IPS-20b (cell line): ENCODE measurements around the gene RDH13.
"Not testable (repeated sequence)": the region's sequence is repeated elsewhere in the genome, so short reads cannot be mapped to it uniquely, and the experiment has no call there.

Experiments
- H3K27ac ChIP-seq: one replicate; pipeline ENCODE4 v1.5.1; 2013; ENCODE audit warnings: low read length
- H3K27me3 ChIP-seq: 2 replicates; pipeline ENCODE4 v1.6.1; 2013; ENCODE audit warnings: mild to moderate bottlenecking, low read length, inconsistent platforms; ENCODE audit not compliant: insufficient read depth
- H3K36me3 ChIP-seq: 2 replicates; pipeline ENCODE4 v1.6.1; 2013; ENCODE audit warnings: low read depth, mild to moderate bottlenecking, inconsistent platforms, low read length, moderate library complexity; ENCODE audit not compliant: insufficient read depth
- H3K4me1 ChIP-seq: 2 replicates; pipeline ENCODE4 v1.6.1; 2013; ENCODE audit warnings: mild to moderate bottlenecking, control low read depth, inconsistent platforms, low read length, moderate library complexity; ENCODE audit not compliant: insufficient read depth
- H3K4me3 ChIP-seq: 2 replicates; pipeline ENCODE4 v1.5.1; 2013; ENCODE audit warnings: mild to moderate bottlenecking, low read length, inconsistent platforms
- H3K9ac ChIP-seq: 2 replicates; pipeline ENCODE4 v1.6.1; 2013; ENCODE audit warnings: low read depth, mild to moderate bottlenecking, inconsistent platforms, low read length, moderate library complexity
- H3K9me3 ChIP-seq: 2 replicates; pipeline ENCODE4 v1.6.1; 2013; ENCODE audit warnings: mild to moderate bottlenecking, low read depth, low read length, inconsistent platforms; ENCODE audit not compliant: insufficient read depth

The RDH13 gene

GRCh38 chr19:55048446-55048845, 14.5 kb downstream of the RDH13 start:
- Histone ChIP-seq H3K4me3 (no peak overlapping the region), H3K36me3 (peaks cover 60% of the 10 kb centered on the region), H3K4me1 (no peaks in the 10 kb centered on the region), H3K27me3 (no peaks in the 10 kb centered on the region), H3K9ac (no peak overlapping the region), H3K9me3 (no peaks in the 10 kb centered on the region), H3K27ac (no peak overlapping the region)

DNA sequence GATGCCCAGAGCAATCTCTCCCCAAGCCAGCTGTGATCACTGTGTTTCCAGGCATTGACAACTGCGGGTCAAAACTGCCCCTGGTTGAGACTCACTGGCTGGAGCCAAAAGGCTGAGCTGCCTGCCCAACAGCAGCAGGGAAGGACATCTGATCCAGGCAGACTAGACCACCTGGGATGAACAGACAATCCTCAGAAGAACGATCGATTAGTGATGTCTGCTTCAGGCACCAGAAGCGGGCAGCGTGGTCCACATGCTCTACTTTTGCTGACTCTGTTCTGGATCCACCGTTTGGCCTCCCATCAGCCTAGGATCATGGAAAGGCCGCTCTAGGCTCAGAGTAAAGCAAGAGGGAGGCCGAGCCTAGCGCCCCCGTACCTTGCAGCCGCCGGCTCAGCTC, 15.0 kb downstream of the RDH13 start:
- Histone ChIP-seq H3K4me1 (no peaks in the 10 kb centered on the region), H3K27me3 (no peaks in the 10 kb centered on the region), H3K36me3 (peaks cover 60% of the 10 kb centered on the region), H3K9ac (no peak overlapping the region), H3K4me3 (no peak overlapping the region), H3K27ac (no peak overlapping the region), H3K9me3 (no peaks in the 10 kb centered on the region)

DNA sequence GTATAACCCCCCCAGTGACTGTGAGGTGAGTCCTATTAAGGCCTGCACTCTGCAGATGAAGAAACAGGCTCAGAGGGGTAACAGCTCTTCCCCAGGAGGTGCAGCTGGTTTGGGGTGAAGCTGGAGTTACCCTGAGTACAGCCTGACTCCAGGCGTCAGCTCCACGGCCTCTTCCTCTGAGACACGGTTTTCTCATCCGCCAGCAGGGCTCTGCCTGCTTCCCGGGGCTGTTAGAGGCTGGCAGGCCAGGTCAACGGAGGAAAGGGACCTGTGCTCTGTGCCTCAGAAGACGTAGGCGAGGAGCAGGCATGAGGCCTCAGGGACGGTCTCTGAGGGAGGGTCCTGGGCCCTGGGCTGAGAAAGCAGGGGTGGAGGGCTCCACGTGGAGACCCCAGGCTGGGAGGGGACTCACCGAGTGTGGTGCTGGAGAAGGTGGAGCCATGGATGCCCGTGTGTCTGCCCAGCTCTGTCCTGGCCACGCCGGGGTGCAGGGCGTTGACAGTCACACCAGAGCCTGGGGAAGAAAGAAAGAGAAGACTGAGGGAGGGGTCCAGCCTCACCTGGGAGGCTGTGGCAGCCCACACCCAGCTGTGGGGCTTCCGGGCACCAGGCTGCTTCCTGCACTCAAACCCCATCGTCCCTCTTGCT, 15.8 kb downstream of the RDH13 start:
- peaks cover 67% of the 10 kb centered on the region for H3K36me3 ChIP-seq
- no peaks in the 10 kb centered on the region for H3K27me3 ChIP-seq
- no peak overlapping the region for H3K27ac ChIP-seq
- no peak overlapping the region for H3K4me3 ChIP-seq
- H3K4me1 ChIP-seq = no peaks in the 10 kb centered on the region
- no peak overlapping the region for H3K9ac ChIP-seq
- H3K9me3 ChIP-seq = no peaks in the 10 kb centered on the region

GRCh38 chr19:55044771-55045716, 17.9 kb downstream of the RDH13 start:
- Histone ChIP-seq H3K4me1 (no peaks in the 10 kb centered on the region), H3K27ac (no peak overlapping the region), H3K4me3 (no peak overlapping the region), H3K9me3 (no peaks in the 10 kb centered on the region), H3K27me3 (no peaks in the 10 kb centered on the region), H3K9ac (no peak overlapping the region), H3K36me3 (peaks cover 62% of the 10 kb centered on the region)

DNA sequence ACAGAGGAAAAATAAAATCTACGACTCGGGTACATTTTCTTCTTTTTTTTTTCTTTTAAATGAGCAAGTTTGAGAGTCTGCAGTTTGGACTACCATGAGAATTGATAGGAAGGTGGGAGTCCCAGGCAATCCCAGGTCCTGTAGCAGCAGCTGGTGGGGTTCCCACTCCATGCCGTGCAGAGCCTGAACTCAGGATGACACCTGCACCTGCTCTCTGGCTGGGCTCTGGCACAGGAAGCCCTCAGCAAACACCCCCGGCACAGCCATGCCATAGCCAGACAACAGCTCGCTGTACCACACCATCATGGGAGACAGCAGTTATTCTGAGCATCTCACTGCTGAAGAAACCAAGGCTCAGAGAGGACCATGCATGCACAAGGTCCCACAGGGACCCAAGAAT, 18.7 kb downstream of the RDH13 start:
- Histone ChIP-seq H3K27ac (no peak overlapping the region), H3K27me3 (no peaks in the 10 kb centered on the region), H3K4me3 (no peak overlapping the region), H3K4me1 (no peaks in the 10 kb centered on the region), H3K36me3 (peaks cover 61% of the 10 kb centered on the region), H3K9me3 (no peaks in the 10 kb centered on the region), H3K9ac (no peak overlapping the region)

GRCh38 chr19:55042688-55043087, 20.3 kb downstream of the RDH13 start:
- Histone ChIP-seq H3K9ac (no peak overlapping the region), H3K27ac (no peak overlapping the region), H3K9me3 (no peaks in the 10 kb centered on the region), H3K4me3 (no peak overlapping the region), H3K4me1 (no peaks in the 10 kb centered on the region), H3K27me3 (no peaks in the 10 kb centered on the region), H3K36me3 (peaks cover 47% of the 10 kb centered on the region)

DNA sequence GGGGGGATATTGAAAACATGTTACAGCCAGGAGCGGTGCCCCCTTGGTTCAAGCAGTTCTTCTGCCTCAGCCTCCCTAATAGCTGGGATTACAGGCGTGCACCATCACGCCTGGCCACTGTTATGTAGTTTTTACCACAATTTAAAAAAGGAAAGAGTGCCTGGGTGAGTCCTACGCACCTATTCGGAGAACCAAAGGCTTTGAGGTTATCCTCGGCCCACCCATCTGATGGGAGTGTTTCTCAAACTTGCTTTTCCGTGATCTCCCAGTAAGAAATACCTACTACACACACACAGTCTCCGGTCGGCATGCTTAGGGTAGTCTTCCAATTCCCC, 20.6 kb downstream of the RDH13 start:
- no peak overlapping the region for H3K27ac ChIP-seq
- H3K9me3 ChIP-seq = no peaks in the 10 kb centered on the region
- no peak overlapping the region; the same call in 1 of the 2 replicates for H3K9ac ChIP-seq
- no peaks in the 10 kb centered on the region for H3K27me3 ChIP-seq
- H3K4me3 ChIP-seq = no peak overlapping the region
- no peaks in the 10 kb centered on the region for H3K4me1 ChIP-seq
- H3K36me3 ChIP-seq = peaks cover 43% of the 10 kb centered on the region

DNA sequence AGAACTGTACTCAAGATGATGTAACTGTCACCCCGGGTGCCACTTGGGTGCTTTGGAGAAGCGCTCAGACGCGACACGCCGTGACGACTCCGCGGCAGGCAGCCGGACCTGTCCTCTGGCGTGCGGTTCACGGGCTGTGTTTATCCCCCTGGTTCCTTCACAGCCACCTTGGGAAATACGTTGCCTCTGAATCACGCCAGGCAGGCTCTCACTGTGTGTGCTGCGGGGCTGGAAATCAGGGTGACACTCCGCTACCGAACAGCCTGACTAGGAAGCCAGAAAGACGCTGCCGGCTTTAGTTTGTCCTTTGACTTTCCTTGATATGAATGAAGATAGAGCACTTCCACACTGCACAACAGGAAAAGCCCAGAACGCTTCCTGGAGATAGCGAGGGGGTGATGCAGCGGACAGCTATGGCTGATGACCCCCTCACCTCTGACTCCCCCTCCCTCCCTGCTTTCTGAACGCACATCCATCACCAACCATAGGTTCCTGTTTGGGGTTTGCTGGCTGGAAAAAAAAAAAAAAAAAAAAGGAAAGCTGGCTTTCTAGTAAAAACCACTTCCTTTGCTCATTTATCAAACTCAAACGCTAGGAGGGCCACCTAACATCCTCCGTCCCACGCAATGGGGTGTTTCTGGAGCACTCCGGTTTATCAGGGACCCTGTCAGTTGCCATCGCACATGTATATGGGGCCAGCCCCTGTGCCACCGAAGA, 21.2 kb downstream of the RDH13 start:
- Histone ChIP-seq H3K9me3 (no peaks in the 10 kb centered on the region), H3K9ac (no peak overlapping the region), H3K4me3 (no peak overlapping the region), H3K36me3 (peaks cover 38% of the 10 kb centered on the region), H3K4me1 (no peaks in the 10 kb centered on the region), H3K27ac (no peak overlapping the region), H3K27me3 (no peaks in the 10 kb centered on the region)

DNA sequence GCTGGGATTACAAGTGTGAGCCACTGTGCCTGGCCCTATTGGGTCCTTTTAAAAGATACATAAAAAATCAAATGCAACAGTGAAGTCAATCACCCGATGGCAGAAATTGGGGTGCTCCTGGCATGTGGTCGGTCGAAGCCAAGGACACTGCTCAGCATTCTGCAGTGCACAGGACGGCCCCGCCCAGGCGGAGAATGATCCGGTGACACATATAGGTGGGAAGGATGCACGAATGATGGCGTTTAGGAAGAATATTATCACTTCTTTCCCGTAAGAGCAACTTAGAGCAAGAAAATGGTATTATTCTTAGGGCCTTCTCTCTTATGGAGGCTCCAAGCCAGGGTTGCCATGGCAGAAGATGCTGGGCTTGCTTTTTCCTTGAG, 21.7 kb downstream of the RDH13 start:
- Histone ChIP-seq H3K27me3 (no peaks in the 10 kb centered on the region), H3K27ac (no peak overlapping the region), H3K4me1 (no peaks in the 10 kb centered on the region), H3K36me3 (peaks cover 34% of the 10 kb centered on the region), H3K9me3 (no peaks in the 10 kb centered on the region), H3K4me3 (no peak overlapping the region), H3K9ac (no peak overlapping the region)

DNA sequence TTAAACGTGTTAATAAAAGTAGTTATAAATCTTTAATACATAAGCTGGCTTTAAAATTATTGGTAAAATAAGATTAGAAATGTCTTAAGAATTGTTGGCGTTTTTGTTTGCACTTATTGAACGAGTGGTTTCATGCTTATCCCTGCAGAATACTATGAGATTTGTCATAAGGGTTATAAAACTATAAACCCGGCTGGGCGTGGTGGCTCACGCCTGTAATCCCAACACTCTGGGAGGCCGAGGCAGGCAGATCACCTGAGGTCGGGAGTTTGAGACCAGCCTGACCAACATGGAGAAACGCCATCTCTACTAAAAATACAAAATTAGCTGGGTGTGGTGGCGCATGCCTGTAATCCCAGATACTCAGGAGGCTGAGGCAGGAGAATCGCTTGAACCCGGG, 22.3 kb downstream of the RDH13 start:
- H3K27ac ChIP-seq, H3K9ac ChIP-seq, H3K4me1 ChIP-seq, H3K9me3 ChIP-seq, H3K4me3 ChIP-seq, H3K27me3 ChIP-seq: not testable (repeated sequence)
- H3K36me3 ChIP-seq = peaks cover 34% of the 10 kb centered on the region

DNA sequence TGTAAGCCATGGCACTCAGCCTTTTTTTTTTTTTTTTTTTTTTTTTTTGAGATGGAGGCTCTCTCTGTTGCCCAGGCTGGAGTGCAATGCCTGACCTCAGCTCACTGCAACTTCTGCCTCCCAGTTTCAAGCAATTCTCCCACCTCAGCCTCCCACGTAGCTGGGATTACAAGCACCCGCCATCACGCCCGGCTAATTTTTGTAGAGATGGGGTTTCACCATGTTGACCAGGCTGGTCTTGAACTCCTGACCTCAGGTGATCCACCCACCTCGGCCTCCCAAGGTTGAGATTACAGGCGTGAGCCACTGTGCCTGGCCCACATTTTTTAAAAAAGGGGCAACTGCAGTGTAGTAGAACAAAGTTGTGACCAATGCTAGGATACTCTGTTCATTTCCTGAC, 25.3 kb downstream of the RDH13 start:
- not testable (repeated sequence) for H3K9ac ChIP-seq, H3K27me3 ChIP-seq, H3K27ac ChIP-seq, H3K4me3 ChIP-seq, H3K9me3 ChIP-seq, H3K4me1 ChIP-seq
- peaks cover 11% of the 10 kb centered on the region for H3K36me3 ChIP-seq

DNA sequence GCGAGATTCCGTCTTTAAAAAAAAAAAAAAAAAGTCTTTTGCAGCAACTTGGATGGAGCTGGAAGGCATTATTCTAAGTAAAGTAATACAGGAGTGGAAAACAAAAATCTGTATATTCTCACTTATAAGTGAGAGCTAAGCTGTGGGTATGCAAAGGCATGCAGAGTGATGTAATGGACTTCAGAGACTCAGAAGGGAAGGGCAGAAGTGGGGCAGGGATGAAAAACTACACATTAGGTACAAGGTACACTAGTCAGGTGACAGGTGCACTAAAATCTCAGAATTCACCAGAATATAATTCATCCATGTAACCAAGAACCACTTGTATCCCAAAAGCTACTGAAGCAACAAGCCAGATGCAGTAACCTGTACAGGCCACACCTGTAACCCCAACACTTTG, 26.9 kb downstream of the RDH13 start:
- H3K4me1 ChIP-seq = no peaks in the 10 kb centered on the region
- no peaks in the 10 kb centered on the region for H3K36me3 ChIP-seq
- H3K27me3 ChIP-seq = no peaks in the 10 kb centered on the region
- no peak overlapping the region for H3K27ac ChIP-seq
- no peaks in the 10 kb centered on the region for H3K9me3 ChIP-seq
- no peak overlapping the region for H3K4me3 ChIP-seq
- no peak overlapping the region for H3K9ac ChIP-seq
